DMS114 treated with DMSO at 0.1 percent for 48 hours (cell line): ENCODE measurements around the gene TMA16.
"Not testable (repeated sequence)": the region's sequence is repeated elsewhere in the genome, so short reads cannot be mapped to it uniquely, and the experiment has no call there.

Experiments used
- DNase-seq: peaks from one replicate; lab custom pipeline; 2025; ENCODE audit not compliant: unreplicated experiment; lab: John Stamatoyannopoulos, UW

The TMA16 gene

GRCh38 chr4:163505374-163505773, 10.9 kb downstream of the TMA16 start:
- DNase-seq, result no peak

DNA sequence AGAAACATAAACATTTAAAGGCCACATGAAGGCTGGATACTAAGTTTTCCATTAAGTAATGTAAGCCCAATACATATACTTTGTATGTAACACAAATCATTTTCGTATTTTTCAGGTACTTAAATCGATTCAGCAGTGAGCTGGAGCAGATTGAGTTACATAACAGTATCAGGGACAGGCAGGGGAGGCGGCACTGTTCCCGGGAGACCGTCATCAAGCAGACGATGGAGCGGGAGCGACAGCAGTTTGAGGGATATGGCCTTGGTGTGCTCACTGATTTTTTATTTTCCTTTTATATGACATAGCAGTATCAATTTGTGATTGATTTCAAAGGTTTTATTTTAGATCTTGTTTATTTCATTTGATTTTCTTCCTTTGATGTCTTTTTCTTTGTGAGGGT, 20.7 kb downstream of the TMA16 start:
- no peak for DNase-seq

DNA sequence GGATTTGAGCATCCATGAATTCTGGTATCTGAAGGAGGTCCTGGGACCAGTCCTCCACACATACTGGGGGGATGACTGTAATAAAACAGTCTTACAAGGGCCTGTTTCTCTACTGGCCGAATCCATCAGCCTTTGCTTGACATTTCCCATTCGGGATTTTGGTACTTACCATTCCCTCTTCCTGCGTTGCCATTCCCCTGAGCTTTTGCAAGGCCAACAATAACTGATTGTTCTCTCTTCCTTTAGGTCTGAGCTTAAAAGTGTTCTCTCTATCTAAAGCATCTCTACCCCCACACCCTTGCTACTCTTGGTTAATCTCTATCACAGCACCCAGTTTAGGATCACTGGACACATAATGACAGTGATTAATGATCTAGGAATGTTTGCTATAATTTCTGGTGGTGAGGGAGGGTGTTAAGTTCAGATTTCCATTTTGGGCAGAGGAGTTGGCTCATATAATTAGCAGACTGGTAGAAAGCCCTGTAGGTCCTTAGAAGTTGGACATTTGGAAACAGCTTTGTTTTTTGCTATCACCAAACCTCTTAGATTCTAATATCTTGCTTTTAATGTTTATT, 29.4 kb downstream of the TMA16 start:
- DNase-seq, result no peak

GRCh38 chr4:163525982-163526381, 31.5 kb downstream of the TMA16 start:
- DNase-seq, result no peak

DNA sequence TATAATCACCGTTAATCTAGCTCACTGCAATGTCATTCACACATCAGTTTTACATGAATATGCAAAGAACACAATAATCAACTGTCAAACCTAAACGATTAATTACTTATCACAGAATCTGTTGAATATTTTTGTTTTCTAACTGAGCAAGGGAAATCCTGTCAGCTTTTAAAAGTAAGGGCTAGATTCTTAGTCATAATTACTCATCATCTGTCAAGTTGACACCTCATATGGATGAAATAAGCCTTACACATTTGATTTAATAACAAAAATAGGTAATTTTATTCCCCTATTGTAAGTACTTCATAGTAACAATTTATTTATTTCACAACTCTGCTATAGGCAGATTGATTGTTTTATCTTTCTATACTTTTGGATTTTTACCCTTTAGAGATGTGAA, 32.7 kb downstream of the TMA16 start:
- DNase-seq, result no peak

GRCh38 chr4:163528653-163529052, 34.2 kb downstream of the TMA16 start:
- DNase-seq, result no peak

DNA sequence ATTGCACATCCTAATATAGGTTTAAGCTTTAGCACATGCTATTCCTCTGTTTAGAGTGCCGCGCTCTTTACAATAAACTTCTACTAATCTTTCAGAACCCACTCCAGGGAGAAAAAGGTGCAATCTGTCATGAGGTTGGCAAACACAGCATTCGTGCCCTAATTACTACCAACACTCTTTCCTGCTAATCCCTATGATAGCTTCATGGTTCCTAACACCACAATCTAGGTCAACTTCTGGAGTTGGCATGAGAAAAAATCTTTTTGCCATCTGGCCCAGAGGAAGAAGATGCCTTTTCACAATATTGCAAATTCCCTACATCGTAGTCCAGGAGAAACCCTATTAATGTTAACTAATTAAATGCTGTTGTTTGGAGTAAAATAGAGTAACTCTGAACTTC, 39.6 kb downstream of the TMA16 start:
- DNase-seq, result no peak

DNA sequence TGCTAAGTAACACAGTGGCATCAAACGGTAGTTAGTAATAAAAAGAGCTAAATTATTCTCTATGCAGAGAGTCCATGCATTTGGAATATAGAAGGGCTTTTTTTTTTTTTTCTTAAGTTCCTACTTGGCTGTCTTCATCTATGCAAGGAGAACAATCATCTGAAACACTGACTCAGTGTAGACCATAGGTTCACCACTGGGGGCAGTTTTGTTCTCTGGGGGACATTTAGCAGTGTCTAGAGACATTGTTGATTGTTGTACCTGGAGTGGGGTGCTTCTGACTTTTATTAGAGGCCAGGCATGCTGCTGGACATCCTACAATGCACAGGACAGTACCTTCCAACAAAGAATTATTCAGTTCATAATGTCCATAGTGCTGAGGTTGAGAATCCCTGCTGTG, 41.2 kb downstream of the TMA16 start:
- no peak for DNase-seq

DNA sequence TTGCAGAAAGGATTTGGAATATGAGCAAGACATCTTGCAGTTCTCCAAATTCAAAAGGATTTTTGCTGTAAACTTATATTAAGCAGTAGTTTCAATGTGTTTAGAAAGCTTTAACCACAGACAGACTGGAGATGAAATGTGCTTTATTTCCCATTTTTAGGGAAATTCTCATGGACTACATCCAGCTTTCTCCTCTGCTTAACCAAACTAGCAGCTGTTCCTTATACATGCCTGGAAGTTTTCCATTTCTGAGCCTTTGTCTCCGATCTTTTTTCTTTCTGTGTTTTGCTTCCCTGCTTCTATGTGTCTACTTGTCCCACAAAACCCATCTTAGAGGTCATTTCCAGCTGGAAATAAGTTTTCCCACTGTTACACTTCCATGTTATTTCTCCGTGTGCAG, 41.6 kb downstream of the TMA16 start:
- DNase-seq, result no peak

DNA sequence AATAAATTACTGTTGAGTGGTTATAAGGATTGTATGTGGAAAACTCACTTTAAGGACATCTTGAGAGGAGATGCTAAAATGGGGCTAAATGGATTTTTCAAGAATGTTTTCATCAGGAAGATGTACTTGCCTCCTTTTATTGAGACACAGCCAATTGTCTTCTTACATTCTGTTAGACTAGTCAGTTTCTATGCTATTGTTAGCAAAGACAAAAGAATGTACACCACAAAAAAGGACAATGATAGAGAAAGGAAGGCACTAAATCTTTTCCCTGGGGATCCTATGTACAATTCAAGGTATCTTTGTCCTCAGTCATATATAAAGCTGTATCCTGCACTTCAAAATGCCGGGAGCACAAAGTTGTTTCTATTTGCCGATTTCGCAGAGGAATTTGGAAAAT, 42.6 kb downstream of the TMA16 start:
- no peak for DNase-seq

GRCh38 chr4:163538820-163539219, 44.3 kb downstream of the TMA16 start:
- not testable (repeated sequence) for DNase-seq

GRCh38 chr4:163540448-163540847, 46.0 kb downstream of the TMA16 start:
- DNase-seq, result no peak

DNA sequence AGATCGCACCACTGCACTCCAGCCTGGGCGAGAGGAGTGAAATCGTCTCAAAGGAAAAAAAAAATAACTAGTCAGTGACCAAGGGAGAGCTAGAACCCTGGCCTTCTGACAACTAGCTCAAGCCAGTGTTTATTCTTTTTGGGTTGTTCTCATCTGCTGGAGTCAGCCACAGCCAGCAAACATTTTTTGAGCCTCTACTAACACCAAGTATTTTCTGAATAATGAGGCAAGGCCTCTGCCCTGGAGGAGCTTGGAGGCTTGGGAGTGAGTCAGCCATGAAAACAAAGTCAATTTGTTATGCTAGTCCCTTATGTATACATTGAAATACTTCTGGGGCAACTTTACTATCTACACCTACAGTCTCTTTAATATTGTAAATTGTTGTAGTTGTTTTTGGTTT, 46.5 kb downstream of the TMA16 start:
- no peak for DNase-seq

DNA sequence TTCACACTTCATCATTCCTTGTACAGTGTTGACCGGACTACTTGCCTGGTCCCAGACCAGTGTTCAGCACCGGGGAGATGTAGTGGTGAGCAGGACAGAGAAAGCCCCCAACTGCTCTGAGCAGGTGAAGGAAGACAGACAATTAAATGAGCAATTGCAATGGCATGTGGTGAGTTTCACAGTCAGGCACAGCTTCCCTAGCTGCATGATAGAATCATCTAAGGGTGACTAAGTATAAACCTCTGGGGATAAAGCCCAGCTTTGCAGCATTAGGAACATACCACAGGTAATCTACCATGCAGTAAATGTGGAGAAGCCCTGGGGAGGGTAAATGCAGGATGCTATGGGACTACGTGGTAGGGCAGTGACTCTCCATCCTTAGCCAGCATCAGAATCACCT, 47.8 kb downstream of the TMA16 start:
- DNase-seq, result no peak

DNA sequence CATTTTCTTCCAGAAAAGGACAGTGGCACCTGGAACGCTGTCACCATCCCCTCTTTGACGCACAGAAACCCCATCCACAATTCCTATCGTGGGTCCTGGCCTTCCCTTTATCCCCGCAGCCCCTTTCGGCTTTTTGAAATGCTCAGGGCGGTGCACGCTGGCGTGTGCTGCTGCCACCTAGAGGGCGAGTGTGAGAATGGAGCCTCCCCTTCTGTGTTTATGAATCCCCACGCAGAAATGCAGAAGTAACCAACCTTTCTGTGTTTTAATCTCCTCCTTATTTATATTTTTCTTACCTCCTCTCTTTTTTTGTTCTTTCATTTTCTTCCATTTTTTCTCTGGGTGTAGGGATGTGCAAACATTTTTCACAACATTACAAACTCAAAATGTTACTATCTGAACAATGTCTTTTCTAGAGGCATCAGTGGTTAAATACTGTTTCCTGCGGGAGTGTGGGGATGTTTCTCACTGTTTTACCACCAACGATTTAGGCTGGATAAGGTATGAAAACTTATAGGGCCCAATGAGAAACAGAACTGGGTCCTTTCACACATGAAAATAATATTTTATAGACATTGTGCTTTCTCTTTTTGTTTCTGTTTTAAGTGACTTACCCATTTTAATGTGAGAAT, 50.0 kb downstream of the TMA16 start:
- peak; percentile 11 for DNase-seq

DNA sequence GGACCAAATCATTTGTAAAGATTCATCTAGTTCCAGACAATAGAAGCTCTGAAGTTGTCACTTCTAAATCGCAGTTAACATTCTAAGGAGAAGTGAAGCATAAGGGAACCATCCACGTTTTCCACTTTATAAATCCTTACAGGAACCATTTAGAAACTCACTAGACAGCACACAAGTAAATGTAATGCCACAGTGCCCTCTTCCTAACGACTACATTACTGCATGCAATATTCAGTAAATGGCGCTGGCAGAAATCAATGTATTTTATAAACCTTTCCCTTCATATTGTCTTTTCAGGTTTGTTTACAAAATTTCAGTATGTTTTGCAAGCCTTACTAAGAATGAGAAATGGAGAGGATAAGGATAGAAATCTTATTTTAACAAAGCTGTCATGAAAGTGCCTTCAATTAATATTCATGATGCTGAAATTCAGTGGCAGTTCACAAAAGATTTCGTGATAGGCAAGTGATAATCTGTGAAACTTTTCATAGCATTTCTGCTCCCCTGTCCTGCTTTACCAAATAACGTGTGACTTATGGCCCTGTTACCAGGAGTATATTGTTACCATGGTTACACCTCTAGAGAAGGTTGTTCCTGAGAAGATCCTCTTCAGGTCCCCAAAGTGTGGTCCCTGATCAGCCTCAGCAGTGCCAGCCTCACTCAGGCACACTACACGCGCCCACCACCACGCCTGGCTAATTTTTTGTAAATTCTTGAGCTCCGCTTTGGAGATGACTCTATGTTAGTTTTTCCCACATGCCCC, 54.2 kb downstream of the TMA16 start:
- DNase-seq, result peak; percentile 59

- DNase-seq, result no peak
Observed at GRCh38 chr4:163550869-163551267, 56.4 kb downstream of the TMA16 start.

DNA sequence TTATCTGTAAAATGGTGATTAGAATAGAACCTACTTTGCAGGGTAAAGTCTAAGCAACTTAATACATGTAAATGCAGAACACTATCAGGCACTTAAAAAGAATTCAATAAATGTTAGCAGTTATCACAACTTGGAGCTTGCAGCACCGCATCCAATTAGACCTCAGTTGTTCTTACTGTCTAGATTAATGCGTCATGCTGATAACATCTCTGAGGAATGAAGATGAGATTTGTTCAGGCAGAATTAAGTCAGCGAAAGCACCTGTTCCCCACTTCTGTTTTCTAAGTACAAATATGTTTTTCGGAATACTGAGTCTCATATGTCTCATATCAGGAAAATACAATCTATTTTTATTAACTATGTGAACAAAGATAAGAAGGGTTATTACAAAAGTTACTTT, 58.7 kb downstream of the TMA16 start:
- no peak for DNase-seq

DNA sequence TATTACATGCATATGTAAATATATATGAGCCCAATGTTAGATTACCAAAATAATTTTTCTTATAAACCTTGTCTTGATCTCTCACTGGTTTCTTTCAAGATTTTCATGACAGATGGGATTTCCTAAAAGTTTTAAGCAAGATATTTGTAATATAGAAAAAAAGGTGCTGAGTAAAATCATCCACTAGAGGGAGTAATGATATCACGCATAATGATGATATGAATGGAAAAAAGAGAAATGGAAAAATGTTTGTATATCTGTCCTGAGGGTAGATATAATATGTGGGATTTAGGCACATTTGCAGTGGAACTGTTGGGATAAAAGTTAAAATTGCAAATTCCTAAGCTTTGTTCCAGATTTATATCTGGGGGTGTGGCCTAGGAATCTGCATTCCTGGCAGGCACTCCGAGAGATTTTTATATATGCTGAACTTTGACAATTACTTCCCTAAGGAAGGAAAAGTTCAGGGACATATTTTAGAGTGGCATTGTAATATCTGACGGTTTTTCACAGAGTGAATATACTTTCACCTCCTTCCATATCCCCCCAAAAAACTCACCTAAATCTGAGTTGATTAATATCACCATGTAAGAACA, 60.5 kb downstream of the TMA16 start:
- peak; percentile 44 for DNase-seq

DNA sequence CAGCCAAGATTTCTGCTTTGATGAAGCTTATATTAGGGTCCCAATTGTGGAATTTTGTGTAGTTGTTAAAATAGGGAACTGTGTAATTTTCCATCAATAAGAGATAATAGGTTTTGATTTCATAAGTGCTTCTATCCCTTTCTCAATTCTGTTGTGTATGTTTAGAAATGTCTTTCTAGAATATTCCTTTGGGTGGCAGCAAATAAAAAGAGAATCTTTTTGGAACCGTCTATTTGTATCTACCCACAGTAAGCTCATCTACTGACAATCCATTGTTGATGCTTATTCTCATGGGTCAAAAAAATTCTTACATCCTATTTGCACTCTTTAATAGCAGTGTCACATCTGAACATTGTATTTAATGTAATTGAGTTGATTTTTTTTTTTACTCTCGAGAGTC, 61.7 kb downstream of the TMA16 start:
- DNase-seq, result no peak

DNA sequence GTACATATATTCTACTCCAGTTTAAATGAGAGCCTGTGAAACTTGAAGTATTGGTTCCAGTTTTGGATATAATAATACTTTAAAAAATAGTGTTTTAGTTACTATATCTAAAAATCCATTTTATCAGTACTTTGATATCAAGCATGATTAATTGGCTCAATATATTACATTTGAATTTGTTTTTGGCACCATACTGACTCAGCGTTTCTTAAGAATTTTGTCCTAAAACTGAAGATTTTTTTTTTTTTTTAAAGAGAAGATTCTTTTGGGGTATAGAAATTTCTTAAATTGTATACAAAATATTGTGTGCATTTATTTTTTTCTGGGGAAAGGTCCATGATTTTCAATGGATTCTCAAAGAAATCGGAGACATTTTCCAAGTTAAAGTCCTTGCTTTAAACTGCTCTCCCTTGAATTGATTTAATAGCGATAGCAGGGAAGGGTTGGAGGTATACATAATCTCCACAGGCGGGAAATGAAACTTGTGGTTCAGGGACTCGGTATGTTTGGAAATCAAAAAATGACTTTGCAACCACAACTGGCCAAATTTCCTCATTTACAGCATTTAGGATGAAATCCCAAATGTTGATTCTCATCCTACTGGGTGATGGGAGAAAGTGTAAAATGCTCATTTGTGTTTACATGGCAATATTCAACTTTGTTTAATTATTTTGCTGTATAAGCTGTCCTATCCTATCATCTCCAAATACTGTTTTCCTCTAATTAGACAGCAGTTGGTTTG, 62.3 kb downstream of the TMA16 start:
- no peak for DNase-seq
